GM12874 (cell line): ENCODE data around the gene TRIM45.

Experiments used
- TF ChIP-seq, protein P1 (sequence below): IDR thresholded peaks from 2 replicates; pipeline ENCODE4 v1.5.1; 2011; ENCODE audit warnings: low read depth, mild to moderate bottlenecking, control low read depth, low read length, moderate library complexity; ENCODE audit not compliant: insufficient read depth

Gene TRIM45

GRCh38 chr1:117142200-117142599, 20.7 kb upstream of the TRIM45 start:
- TF ChIP-seq, protein P1, sequence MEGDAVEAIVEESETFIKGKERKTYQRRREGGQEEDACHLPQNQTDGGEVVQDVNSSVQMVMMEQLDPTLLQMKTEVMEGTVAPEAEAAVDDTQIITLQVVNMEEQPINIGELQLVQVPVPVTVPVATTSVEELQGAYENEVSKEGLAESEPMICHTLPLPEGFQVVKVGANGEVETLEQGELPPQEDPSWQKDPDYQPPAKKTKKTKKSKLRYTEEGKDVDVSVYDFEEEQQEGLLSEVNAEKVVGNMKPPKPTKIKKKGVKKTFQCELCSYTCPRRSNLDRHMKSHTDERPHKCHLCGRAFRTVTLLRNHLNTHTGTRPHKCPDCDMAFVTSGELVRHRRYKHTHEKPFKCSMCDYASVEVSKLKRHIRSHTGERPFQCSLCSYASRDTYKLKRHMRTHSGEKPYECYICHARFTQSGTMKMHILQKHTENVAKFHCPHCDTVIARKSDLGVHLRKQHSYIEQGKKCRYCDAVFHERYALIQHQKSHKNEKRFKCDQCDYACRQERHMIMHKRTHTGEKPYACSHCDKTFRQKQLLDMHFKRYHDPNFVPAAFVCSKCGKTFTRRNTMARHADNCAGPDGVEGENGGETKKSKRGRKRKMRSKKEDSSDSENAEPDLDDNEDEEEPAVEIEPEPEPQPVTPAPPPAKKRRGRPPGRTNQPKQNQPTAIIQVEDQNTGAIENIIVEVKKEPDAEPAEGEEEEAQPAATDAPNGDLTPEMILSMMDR, result no peak

GRCh38 chr1:117138561-117138960, 17.0 kb upstream of the TRIM45 start:
- TF ChIP-seq, protein P1, result no peak

- TF ChIP-seq, protein P1, result no peak
These were observed 16.6 kb upstream of the TRIM45 start for GRCh38 chr1:117138106-117138505.

DNA sequence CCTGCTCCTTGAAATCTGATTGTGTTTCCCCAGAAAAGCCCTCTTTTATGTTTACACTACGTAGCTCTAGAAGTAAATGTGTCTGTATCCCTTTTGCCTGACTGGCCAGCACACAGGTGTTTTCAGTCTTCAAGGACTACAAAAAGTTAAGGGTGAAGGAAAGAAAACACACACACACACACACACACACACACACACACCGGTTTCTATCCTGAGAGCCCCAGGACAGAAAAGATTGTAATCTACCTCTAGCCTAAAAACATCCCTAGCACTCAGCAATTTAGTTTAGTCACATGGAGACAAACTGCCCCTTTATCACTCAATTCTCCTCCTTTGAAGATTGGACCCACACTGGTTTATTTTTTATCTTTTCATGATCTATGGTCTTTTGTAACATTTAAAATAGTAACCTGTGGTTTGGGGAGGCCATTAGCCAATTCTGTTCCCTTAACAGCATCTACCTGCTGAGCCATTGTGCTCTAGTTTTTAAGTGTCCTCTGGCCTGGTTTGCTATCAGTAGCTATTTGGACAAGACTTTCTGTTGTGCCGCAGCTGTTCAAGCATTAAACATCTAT, 15.8 kb upstream of the TRIM45 start:
- TF ChIP-seq, protein P1, result no peak

- TF ChIP-seq, protein P1, result no peak
These were observed 15.2 kb upstream of the TRIM45 start for GRCh38 chr1:117136749-117137148.

DNA sequence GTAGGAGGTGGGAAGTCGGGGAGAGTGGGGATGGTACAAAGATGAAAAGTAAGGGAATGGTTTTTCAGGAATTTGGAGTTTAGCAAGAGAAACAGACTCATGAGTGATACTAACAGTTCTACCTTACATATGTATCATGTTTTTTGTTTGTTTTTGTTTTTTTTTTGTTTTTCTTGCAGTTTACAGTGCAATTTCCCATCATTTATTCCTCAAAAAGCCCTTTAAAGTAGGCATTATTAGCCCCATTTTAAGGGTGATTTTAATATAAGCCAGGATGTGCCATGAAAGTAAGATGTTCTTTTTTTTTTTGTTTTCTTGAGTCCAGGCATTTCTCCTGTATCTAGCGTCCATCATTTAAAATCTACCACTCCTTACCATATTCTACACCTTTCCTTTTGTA, 13.8 kb upstream of the TRIM45 start:
- TF ChIP-seq, protein P1, result no peak

GRCh38 chr1:117130526-117130925, 9.0 kb upstream of the TRIM45 start:
- TF ChIP-seq, protein P1, result no peak
